Hematopoietic multipotent progenitor cell treated with erythropoietin and hydrocortisone succinate and interleukin-3 and kit ligand, for 15 days (in vitro differentiated cells): ENCODE results near the gene PABPC3.

Experiments
- DNase-seq: peaks from one replicate; pipeline ENCODE4 v3.0.0-alpha.2; 2015; ENCODE audit warnings: low spot score

The PABPC3 gene

DNA sequence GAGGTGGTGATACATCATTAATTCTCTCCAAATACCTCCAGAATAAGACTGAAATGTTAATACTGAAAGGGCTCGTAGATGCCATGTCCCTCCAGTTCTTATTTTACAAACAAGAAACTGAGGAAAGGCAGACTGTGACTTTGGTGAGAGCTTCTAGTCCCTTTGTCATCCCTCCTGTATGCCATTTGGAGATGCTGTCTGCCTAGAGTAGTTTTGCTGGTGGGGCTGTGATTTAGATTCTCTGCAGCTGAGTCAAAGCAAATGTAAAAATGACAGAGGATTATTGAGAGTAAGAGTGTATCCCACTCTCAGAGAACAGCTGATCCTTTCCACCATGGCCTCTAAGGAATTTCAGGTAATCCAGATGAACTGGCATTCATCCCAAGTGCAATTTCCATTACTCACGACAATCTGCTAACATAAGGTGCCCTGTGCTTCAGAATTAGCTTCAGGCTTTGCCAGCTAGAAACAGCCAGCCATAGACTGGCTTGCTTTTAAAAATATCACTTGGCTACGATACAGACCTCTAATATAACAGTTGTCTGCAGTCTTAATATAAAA, 16.8 kb downstream of the PABPC3 start:
- DNase-seq = no peak

- DNase-seq = peak; percentile 73
Observed at GRCh38 chr13:25114220-25114619, 18.3 kb downstream of the PABPC3 start.

GRCh38 chr13:25116044-25116443, 20.1 kb downstream of the PABPC3 start:
- no peak for DNase-seq

DNA sequence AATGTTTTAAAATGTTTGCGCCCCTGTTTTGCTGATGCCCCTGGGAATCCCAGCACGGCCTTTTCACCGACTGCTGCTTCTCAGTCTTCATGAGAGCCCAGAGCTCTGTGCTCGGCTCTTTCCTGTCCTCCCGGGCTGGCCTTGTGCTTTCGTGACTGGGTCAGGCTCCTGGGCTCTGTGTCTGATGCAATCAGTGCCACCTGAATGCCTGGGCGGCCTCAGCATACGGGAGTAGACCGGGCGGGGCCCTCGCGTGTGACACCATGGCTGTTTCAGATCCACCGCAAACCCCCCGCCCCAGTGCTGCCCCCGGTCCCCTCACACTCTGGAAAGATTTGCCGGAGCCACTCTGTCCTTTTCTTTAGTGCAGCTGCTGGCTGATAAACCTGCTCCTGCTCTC, 21.4 kb downstream of the PABPC3 start:
- DNase-seq = no peak

GRCh38 chr13:25118378-25118905, 22.5 kb downstream of the PABPC3 start:
- no peak for DNase-seq

- no peak for DNase-seq
Observed at GRCh38 chr13:25130944-25131343, 35.0 kb downstream of the PABPC3 start.

DNA sequence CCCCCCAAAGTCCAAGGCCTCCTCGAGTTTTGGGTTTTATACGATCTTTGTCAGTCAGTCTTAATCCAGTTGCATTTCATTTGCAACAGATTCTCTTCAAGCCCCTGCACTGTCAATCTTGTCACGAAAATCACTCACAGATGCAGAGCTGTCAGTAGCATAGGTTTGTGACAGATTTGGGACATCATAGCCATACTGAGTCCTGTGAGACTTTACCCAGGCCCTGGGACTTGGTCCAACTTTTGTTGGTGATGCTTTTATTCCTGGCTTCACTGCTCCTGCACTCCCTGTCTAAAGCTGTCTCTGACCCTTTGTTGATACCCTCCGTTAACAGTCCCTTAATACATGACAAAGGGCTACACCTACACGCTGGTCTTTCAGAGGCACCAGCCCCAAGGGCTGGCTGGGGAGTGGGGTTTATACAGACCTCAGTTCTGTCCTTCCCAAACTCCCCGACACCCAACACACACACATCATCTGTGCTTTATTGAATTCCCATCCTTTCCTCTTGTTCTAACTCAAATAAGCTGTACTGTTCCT, 36.0 kb downstream of the PABPC3 start:
- DNase-seq = no peak

- no peak for DNase-seq
Observed at GRCh38 chr13:25132751-25133390, 36.9 kb downstream of the PABPC3 start.

DNA sequence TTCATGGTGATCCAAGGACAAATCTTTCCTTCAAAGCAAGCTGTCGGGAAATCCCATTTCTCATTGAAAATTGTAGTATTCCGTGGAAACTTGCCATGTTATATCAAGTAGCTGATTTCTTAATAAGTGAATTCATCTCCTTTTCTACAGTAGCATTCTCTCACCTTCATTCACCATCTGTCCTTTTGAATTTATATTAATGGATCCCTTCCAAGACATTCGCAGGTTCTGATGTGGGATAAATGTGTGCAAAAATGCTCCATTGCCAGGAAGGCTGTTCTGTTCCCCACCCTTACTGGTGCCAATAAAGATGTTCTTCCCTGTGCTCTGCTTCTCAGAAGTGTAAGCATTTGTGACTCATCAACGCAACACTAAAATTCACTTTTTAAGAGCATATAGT, 40.0 kb downstream of the PABPC3 start:
- no peak for DNase-seq

DNA sequence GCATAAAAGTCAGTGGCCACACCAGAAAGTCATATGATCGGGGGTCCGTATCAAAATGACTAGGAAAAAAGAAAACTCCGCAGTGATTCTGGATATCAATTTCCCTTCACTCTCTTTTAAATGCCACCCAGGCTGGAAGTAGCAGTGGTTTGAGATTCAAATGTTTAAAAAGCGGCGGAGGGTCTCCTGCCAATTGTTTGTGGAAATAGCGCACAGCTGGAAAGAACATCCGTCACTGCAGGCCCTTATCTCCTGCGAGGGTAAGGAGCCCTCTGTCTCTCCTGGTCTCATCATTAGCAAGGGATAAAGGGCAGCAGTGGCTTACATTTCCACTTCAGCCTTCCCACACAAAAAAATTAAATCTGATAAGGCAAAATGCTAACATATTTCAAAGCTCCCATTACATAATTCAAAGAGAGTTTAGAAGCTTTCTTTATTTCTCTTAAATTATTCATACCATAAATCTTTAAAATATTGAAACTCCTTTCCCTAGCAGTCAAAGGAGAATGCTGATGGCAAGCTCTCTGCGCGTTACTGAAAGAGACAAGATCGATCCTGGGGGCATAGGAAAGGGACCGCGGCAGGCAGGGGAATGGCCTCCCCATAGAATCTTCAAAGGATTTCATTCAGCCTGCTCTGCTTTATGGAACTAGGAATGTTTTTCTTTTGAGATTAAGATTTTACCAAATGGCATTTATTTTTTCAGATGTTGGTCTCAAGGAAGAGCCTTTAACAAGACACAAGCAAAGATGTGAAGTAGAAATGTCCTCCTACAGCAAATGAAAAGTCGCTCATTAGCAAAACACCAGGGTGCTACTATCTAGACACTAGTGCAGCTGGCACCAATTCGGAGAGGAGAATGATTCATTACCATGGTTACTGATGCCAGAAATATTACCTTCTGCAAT, 41.2 kb downstream of the PABPC3 start:
- DNase-seq = no peak

- no peak for DNase-seq
Observed at GRCh38 chr13:25137788-25138115, 41.8 kb downstream of the PABPC3 start.

DNA sequence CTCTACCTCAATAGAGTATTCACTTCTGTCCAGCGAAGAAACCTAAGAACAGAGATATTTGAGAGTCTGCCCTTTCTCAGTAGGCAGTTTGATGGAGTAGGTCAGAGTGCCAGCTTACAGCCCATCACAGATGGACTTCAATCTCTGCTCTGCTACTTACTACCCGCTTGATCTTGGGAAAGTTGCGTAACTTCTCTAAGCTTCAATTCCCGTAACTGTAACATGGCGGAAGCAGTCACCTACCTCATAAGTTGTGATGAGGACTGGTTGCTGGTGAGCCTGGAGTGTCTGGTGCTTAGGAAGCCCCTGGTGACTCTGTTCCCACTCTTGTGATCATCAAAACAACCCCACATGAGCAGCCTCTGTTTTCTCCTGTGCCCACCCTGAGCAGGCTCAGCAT, 45.1 kb downstream of the PABPC3 start:
- DNase-seq = no peak

GRCh38 chr13:25143706-25144105, 47.8 kb downstream of the PABPC3 start:
- no peak for DNase-seq

DNA sequence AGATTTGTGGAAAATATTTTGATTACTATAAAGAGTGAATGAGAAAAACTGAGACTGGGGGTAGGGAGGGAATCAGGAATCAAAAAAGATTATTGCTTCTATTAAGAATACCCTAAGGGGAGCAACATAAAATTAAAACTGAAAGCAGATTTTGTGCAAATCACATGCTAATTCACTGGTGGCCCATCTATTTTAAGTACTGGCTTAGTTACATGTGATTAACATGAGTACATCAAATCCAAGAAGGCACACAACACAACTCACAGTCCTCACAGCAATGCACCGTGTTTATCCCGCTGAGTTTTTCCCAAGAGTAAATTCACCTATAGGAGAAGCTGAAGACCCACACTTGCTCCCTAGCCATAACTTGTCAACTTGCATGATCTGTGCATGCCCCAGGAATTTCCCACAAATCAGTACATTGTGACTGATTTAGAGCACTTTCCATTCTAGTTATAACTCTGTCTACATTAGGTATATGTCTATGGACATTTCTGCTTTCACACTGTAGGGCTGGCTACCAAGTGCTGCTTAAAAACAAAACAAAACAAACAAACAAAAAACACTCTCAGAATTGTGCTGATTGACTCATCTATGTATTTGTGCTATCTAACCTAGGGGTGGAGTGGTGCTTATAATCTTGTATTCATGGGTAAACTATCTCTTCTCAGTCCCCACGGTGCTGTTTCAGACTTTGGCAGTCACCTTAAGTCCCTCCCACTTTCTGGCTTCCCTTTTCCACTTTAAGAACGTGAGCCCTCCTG, 51.9 kb downstream of the PABPC3 start:
- no peak for DNase-seq

- no peak for DNase-seq
Observed at GRCh38 chr13:25148402-25148771, 52.5 kb downstream of the PABPC3 start.
